K562 (cell line): ENCODE results near the gene RHAG. TPM values are rescaled to one million over a fixed set of nuclear protein-coding genes. Genes with fewer than 3 reads are reported as not detected.
A peak's percentile ranks its signal among the peaks of the same experiment; 100 is the strongest.
"Not testable (repeated sequence)": the region's sequence is repeated elsewhere in the genome, so short reads cannot be mapped to it uniquely, and the experiment has no call there.

ENCODE experiments used
- ATAC-seq: fragments of 200-7000 bp; cut with Tn5 transposase; 3 replicates; pipeline ENCODE4 v1.9.1; 2020; ENCODE audit warnings: moderate library complexity
- BruUV-seq: library from RNA; stranded (reverse); fragments of 400-500 nt; replicated peaks from 2 replicates; lab custom pipeline; 2021; lab: Mats Ljungman, UMichigan
- CTCF ChIA-PET: fragments of 300-600 bp; formaldehyde crosslinking; extraction: SDS; loops from one replicate; lab custom pipeline; 2021; ENCODE audit warnings: low intra/inter-chr PET ratio; lab: Yijun Ruan, JAX
- POLR2A ChIA-PET: fragments of 300-600, 350-650 bp; sonication (Branson Sonifier 250); formaldehyde crosslinking; extraction: SDS; loops from one replicate; lab custom pipeline; 2021; ENCODE audit warnings: antibody characterized with exemption, inconsistent platforms; lab: Yijun Ruan, JAX
- DNase-seq, 4 experiments: peaks; one replicate each; pipeline versions ENCODE4 v3.0.0 to v3.0.0-alpha.2; 2011 to 2018; ENCODE audit warnings: low spot score in 3 of 4, mixed read lengths in 3 of 4; ENCODE audit errors: extremely low read depth in 1 of 4
- FAIRE-seq: peaks from 2 replicates; lab custom pipeline; 2011; peaks lifted over from hg19 to GRCh38; lab: Jason Lieb, UNC
- H2AFZ ChIP-seq: 2 replicates; pipeline ENCODE4 v1.6.0; 2011; ENCODE audit warnings: low read depth, low read length, control low read depth, inconsistent platforms
- H3K27ac ChIP-seq: fragments of 200-600 bp; 3 replicates; pipeline ENCODE4 v1.8.0; 2011; ENCODE audit warnings: low read depth, mild to moderate bottlenecking, control low read depth, inconsistent platforms, low read length, moderate library complexity, mixed read lengths; ENCODE audit errors: extremely low read depth
- H3K27me3 ChIP-seq, 2 experiments: fragments of 300-600 bp in 1 of 2; 2 replicates in 1 of 2; 3 replicates in 1 of 2; pipeline versions ENCODE4 v1.6.0 to v1.8.0; 2011; ENCODE audit warnings: inconsistent platforms in 2 of 2, low read length in 2 of 2, mild to moderate bottlenecking in 1 of 2, mixed read lengths in 1 of 2, moderate library complexity in 1 of 2; ENCODE audit not compliant: control insufficient read depth in 2 of 2, insufficient read depth in 2 of 2
- H3K36me3 ChIP-seq: fragments of 300-600 bp; 3 replicates; pipeline ENCODE4 v1.8.0; 2011; ENCODE audit warnings: mild to moderate bottlenecking, low read length, inconsistent platforms; ENCODE audit not compliant: control insufficient read depth, insufficient read depth
- H3K4me1 ChIP-seq, 2 experiments: fragments of 200-600 bp in 1 of 2; replicated peaks in 1 of 2; 2 replicates in 1 of 2; 3 replicates in 1 of 2; pipeline versions ENCODE4 v1.5.1 to v1.8.0; 2011; ENCODE audit warnings: inconsistent platforms in 2 of 2, low read length in 2 of 2, mild to moderate bottlenecking in 1 of 2, mixed read lengths in 1 of 2, moderate library complexity in 1 of 2; ENCODE audit not compliant: control insufficient read depth in 2 of 2, insufficient read depth in 2 of 2
- H3K4me2 ChIP-seq: 2 replicates; pipeline ENCODE4 v1.6.1; 2011; ENCODE audit warnings: low read length, control low read depth, inconsistent platforms, mixed read lengths; ENCODE audit not compliant: insufficient read depth
- H3K4me3 ChIP-seq: fragments of 200-600 bp; sonication (generic), shearing (Covaris generic); 2 replicates; pipeline ENCODE4 v1.5.1; 2016; ENCODE audit warnings: control low read depth, inconsistent platforms
- H3K79me2 ChIP-seq: fragments of 200-600 bp; 3 replicates; pipeline ENCODE4 v1.8.0; 2011; ENCODE audit warnings: low read length, inconsistent platforms; ENCODE audit not compliant: control insufficient read depth, insufficient read depth
- H3K9ac ChIP-seq, 2 experiments: 2 replicates each; pipeline versions ENCODE4 v1.6.0 to v1.6.1; 2011; ENCODE audit warnings: low read depth in 2 of 2, low read length in 2 of 2, control low read depth in 1 of 2, inconsistent platforms in 1 of 2, mild to moderate bottlenecking in 1 of 2, mixed read lengths in 1 of 2; ENCODE audit not compliant: insufficient read depth in 1 of 2
- H3K9me1 ChIP-seq: one replicate; pipeline ENCODE4 v1.6.0; 2011; ENCODE audit warnings: inconsistent platforms, mild to moderate bottlenecking, low read length, moderate library complexity; ENCODE audit not compliant: control insufficient read depth, insufficient read depth
- H3K9me3 ChIP-seq: replicated peaks from 2 replicates; pipeline ENCODE4 v1.5.1; 2011; ENCODE audit warnings: low read depth, low read length, inconsistent platforms; ENCODE audit not compliant: control insufficient read depth, insufficient read depth
- H4K20me1 ChIP-seq: replicated peaks from 2 replicates; pipeline ENCODE4 v1.6.1; 2011; ENCODE audit warnings: low read length, inconsistent platforms, mixed read lengths; ENCODE audit not compliant: control insufficient read depth, insufficient read depth
- BCOR ChIP-seq: fragments of 450-650 bp; IDR thresholded peaks from 2 replicates; pipeline ENCODE4 v1.6.1; 2016
- CBX8 ChIP-seq: fragments of 200-600 bp; sonication (generic); IDR thresholded peaks from 2 replicates; pipeline ENCODE4 v1.6.1; 2012; ENCODE audit warnings: borderline replicate concordance, mixed run types, low read depth, mild to moderate bottlenecking, moderate library complexity, mixed read lengths, low read length, control low read depth, inconsistent platforms; ENCODE audit not compliant: poor library complexity, severe bottlenecking; ENCODE audit errors: extremely low read depth
- FOXK2 ChIP-seq, 2 experiments: fragments of 450-650 bp; IDR thresholded peaks in 1 of 2; conservative IDR thresholded peaks in 1 of 2; 2 replicates each; pipeline ENCODE4 v1.6.1; 2016; ENCODE audit warnings: low read depth in 2 of 2, mild to moderate bottlenecking in 1 of 2
- HLTF ChIP-seq: fragments of 450-650 bp; IDR thresholded peaks from 2 replicates; pipeline ENCODE4 v1.6.1; 2016
- KDM1A ChIP-seq, 2 experiments: fragments of 450-650 bp; IDR thresholded peaks; 2 replicates each; pipeline ENCODE4 v1.6.1; 2016; ENCODE audit warnings: mild to moderate bottlenecking in 2 of 2
- MAFF ChIP-seq: IDR thresholded peaks from 2 replicates; pipeline ENCODE4 v1.6.1; 2012; ENCODE audit warnings: low read length, improper control_type of control experiment
- NCOA2 ChIP-seq, 2 experiments: fragments of 450-650 bp; IDR thresholded peaks; 2 replicates each; pipeline ENCODE4 v1.6.1; 2018; ENCODE audit warnings: mild to moderate bottlenecking in 2 of 2, moderate library complexity in 1 of 2; ENCODE audit not compliant: partially characterized antibody in 2 of 2
- NFIC ChIP-seq: fragments of 450-650 bp; IDR thresholded peaks from 2 replicates; pipeline ENCODE4 v1.6.1; 2017; ENCODE audit warnings: mild to moderate bottlenecking, inconsistent platforms
- POLR2G ChIP-seq: fragments of 200-400 bp; formaldehyde crosslinking; IDR thresholded peaks from 2 replicates; pipeline ENCODE4 v1.6.1; 2017; ENCODE audit warnings: low read depth, mild to moderate bottlenecking, antibody characterized with exemption, low read length, moderate library complexity
- RBM25 ChIP-seq: fragments of 200-400 bp; formaldehyde crosslinking; IDR thresholded peaks from 2 replicates; pipeline ENCODE4 v1.6.1; 2018; ENCODE audit warnings: low read length, low read depth, moderate library complexity; ENCODE audit not compliant: severe bottlenecking
- SMAD2 ChIP-seq: fragments of 150-350 bp; IDR thresholded peaks from 2 replicates; pipeline ENCODE4 v1.6.1; 2014; ENCODE audit warnings: low read depth, mild to moderate bottlenecking, low read length
- SMARCA5 ChIP-seq: fragments of 450-650 bp; IDR thresholded peaks from 2 replicates; pipeline ENCODE4 v1.6.1; 2016
- ZNF146 ChIP-seq: IDR thresholded peaks from one replicate; pipeline ENCODE4 v1.6.1; 2018; ENCODE audit warnings: missing compliant biosample characterization; ENCODE audit not compliant: unreplicated experiment
- ZNF311 ChIP-seq: fragments of 250-450 bp; sonication (Bioruptor Pico); IDR thresholded peaks from 2 replicates; pipeline ENCODE4 v1.4.0; 2020; ENCODE audit warnings: mild to moderate bottlenecking, moderate library complexity
- ZNF384 ChIP-seq: IDR thresholded peaks from 2 replicates; pipeline ENCODE4 v1.6.1; 2012; ENCODE audit warnings: low read depth, low read length, improper control_type of control experiment
- ZNF512 ChIP-seq: IDR thresholded peaks from 2 replicates; pipeline ENCODE4 v1.6.1; 2016; ENCODE audit warnings: missing genetic modification characterization, missing compliant biosample characterization
- ZSCAN29 ChIP-seq: fragments of 450-650 bp; IDR thresholded peaks from 2 replicates; pipeline ENCODE4 v1.6.1; 2017
- WGBS: fragments of 100-300 bp; shearing (Covaris generic); methylation state at CpG from one replicate; pipeline ENCODE4 v1.1.6; 2016; ENCODE audit warnings: low coverage, mixed read lengths; ENCODE audit not compliant: insufficient coverage; ENCODE audit errors: missing lambda C conversion rate; 5-methylcytosine and 5-hydroxymethylcytosine counted together
- in situ Hi-C: fragments of 300-500 bp; cut with MboI; formaldehyde crosslinking; loops from 4 replicates; pipeline ENCODE4 v1.15.0; 2018; ENCODE audit warnings: inconsistent platforms, mixed read lengths
- intact Hi-C: fragments of 100-400 bp; cut with micrococcal nuclease; formaldehyde crosslinking; loops from 2 replicates; pipeline ENCODE4 v1.14.2; 2022
- polyA plus RNA-seq, 8 experiments: library from polyadenylated mRNA; depleted of rRNA in 4 of 8; stranded (reverse) in 5 of 8; unstranded in 3 of 8; fragments of >200 nt; fragmentation: Nextera tagmentation in 2 of 8; fragmentation: Illumina TruSeq in 1 of 8; extraction: Ambion mirVana in 2 of 8; extraction: Trizol in 1 of 8; gene quantifications; 2 replicates each; pipeline versions ENCODE4 v1.2.1 to v1.2.3, GENCODE V29; 2011 to 2014; ENCODE audit warnings: inconsistent platforms in 1 of 8, missing spikeins in 1 of 8
- total RNA-seq, 7 experiments: library from RNA; depleted of rRNA in 6 of 7; stranded (reverse); fragments of >200 nt in 6 of 7; fragmentation: Illumina TruSeq in 2 of 7; extraction: Trizol in 2 of 7; gene quantifications; 2 replicates each; pipeline versions ENCODE4 v1.2.1 to v1.2.3, GENCODE V29; 2011 to 2021; ENCODE audit warnings: low replicate concordance in 1 of 7

Gene RHAG
- total and polyA plus RNA-seq, 9 of the 15 experiments (the other 6 are each of a cell fraction or from before 2014, with no cell fraction given), result 290 to 1,202 (median 505) TPM

GRCh38 chr6:49664054-49664453 is 27.4 kb upstream of the RHAG start:
- H3K4me2 ChIP-seq, H3K27ac ChIP-seq, H3K36me3 ChIP-seq, ATAC-seq, CTCF ChIA-PET, H3K79me2 ChIP-seq, FAIRE-seq, in situ Hi-C loops, H3K9me1 ChIP-seq, H3K27me3 ChIP-seq, H3K9ac ChIP-seq, H3K9me3 ChIP-seq, BruUV-seq, H4K20me1 ChIP-seq, H2AFZ ChIP-seq, intact Hi-C loops, DNase-seq, H3K4me3 ChIP-seq: not testable (repeated sequence)
- POLR2A ChIA-PET, result interaction anchor here (1.0 kb wide), 1 partner anchor 16 kb away, joined by 3 read pairs; no protein-coding TSS in a partner anchor
- TF ChIP-seq SMARCA5, result 0 out of 2 replicates have a peak, but pooled peaks have one; percentile 19
- peak in 1 of 2 experiments; percentile 43; a peak in 1 of 4 replicates for TF ChIP-seq KDM1A (IDR thresholded peaks at IDR 0.05)
- TF ChIP-seq RBM25, result peak; percentile 79
- TF ChIP-seq BCOR, result peak; percentile 53; the same call in 1 of the 2 replicates
- TF ChIP-seq ZNF146, result peak; percentile 86
- TF ChIP-seq NFIC, result peak; percentile 38
- 0 out of 2 replicates have a peak, but pooled peaks have one; percentile 11 for TF ChIP-seq ZSCAN29
- H3K4me1 ChIP-seq, result peaks cover 10 to 30% of the 10 kb centered on the region in 2 experiments; a peak in 4 of 5 replicates
- 95% methylated on average over 1 of the region's 1 CpG for WGBS

- 26% methylated on average over 1 of the region's 1 CpG for WGBS
- CTCF ChIA-PET, result no interaction called here
- DNase-seq, result no peak
- H3K36me3 ChIP-seq, result no peaks in the 10 kb centered on the region
- no peaks in the 10 kb centered on the region for H3K27me3 ChIP-seq
- H3K4me2 ChIP-seq, result peak overlapping the region; percentile 4; the same call in 1 of the 2 replicates
- no peak for ATAC-seq
- H2AFZ ChIP-seq, result peak overlapping the region; percentile 93
- no TSS peak for BruUV-seq
- POLR2A ChIA-PET, result interaction anchor here (0.7 to 1.2 kb wide), 3 partner anchors 18 to 94 kb away, joined by 3 to 7 read pairs (median 5); no protein-coding TSS in a partner anchor
- H3K27ac ChIP-seq, result peak overlapping the region; percentile 63; the same call in 2 of the 3 replicates
- H3K9ac ChIP-seq, result peak overlapping the region in 1 of 2 experiments; percentile 37; a peak in 2 of 4 replicates
- H3K9me1 ChIP-seq, result no peaks in the 10 kb centered on the region
- no peak overlapping the region for H3K4me3 ChIP-seq
- in situ Hi-C loops (no loop called here), intact Hi-C loops (no loop called here)
- no peak for FAIRE-seq
- H3K79me2 ChIP-seq, result no peaks in the 10 kb centered on the region
- H3K4me1 ChIP-seq, result peaks cover 10 to 22% of the 10 kb centered on the region in 2 experiments; a peak in 4 of 5 replicates
- H4K20me1 ChIP-seq, result no peaks in the 10 kb centered on the region
- H3K9me3 ChIP-seq, result no peaks in the 10 kb centered on the region
- TF ChIP-seq ZNF512 (tag), result no peak
- peak; percentile 53; the same call in 1 of the 2 replicates for TF ChIP-seq ZNF384
- TF ChIP-seq CBX8, result no peak
- no peak for TF ChIP-seq NFIC
- TF ChIP-seq HLTF, result 0 out of 2 replicates have a peak, but pooled peaks have one; percentile 32
- TF ChIP-seq MAFF, result no peak
- no peak for TF ChIP-seq SMAD2
- TF ChIP-seq NCOA2 (IDR thresholded peaks at IDR 0.05; ENCODE audit: partially characterized antibody in 2 of 2), result no peak
- TF ChIP-seq ZNF311 (CRISPR knock-in tag), result no peak
- TF ChIP-seq FOXK2 (conservative IDR thresholded peaks at IDR 0.05 in 1 of 2, IDR thresholded peaks at IDR 0.05 in 1 of 2; ENCODE audit: low read depth in 2 of 2), result no peak
- no peak for TF ChIP-seq POLR2G
Observed at GRCh38 chr6:49662892-49663261, 26.2 kb upstream of the RHAG start.
